Fibroblast of skin of scalp (primary cell): ENCODE data around the gene ADSS1.
A peak's percentile ranks its signal among the peaks of the same experiment; 100 is the strongest.

Experiments used
- DNase-seq: peaks from one replicate; pipeline ENCODE4 v3.0.0-alpha.2; 2013

ADSS1 gene

GRCh38 chr14:104700225-104700651 is 23.8 kb upstream of the ADSS1 start:
- no peak for DNase-seq

GRCh38 chr14:104700747-104701217 is 23.2 kb upstream of the ADSS1 start:
- no peak for DNase-seq

GRCh38 chr14:104701383-104702076 is 22.5 kb upstream of the ADSS1 start:
- DNase-seq, result no peak

GRCh38 chr14:104702106-104702505 is 21.9 kb upstream of the ADSS1 start:
- no peak for DNase-seq

DNA sequence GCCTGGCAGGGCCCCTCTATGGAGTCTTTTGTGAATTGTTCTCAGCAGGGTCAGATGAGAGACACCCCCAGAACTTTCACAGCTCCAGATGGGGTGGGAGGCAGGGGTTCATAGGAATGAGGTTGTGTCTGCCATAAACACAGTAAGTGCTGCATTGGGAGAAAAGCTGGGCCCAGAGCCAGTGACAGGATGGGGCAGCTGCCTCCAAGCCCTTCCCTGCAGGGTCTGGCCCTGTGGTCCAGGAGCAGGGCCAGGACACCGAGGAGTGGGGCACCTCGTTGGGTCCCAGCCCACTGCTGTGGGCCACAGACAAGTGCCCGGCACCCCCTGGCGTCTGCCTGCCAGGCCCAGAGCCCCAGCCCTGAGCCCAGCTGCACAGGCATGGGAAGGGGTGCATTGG is 21.4 kb upstream of the ADSS1 start:
- DNase-seq, result no peak

DNA sequence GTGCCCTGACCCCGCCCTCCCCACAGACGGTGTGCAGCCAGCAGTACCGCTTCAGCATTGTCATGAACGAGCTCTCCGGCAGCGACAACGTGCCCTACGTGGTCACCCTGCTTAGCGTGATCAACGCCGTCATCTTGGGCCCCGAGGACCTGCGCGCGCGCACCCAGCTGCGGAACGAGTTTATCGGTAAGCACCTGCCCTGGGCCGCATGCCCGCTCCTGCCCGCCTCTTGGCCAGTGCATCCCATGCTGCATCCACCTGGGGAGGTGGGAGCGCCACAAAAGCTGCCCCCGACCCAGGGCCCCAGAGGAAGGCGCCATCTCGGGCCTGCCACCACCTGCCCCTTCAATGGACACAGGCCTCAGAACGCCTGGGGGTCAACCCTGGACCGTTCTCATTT is 20.8 kb upstream of the ADSS1 start:
- no peak for DNase-seq

DNA sequence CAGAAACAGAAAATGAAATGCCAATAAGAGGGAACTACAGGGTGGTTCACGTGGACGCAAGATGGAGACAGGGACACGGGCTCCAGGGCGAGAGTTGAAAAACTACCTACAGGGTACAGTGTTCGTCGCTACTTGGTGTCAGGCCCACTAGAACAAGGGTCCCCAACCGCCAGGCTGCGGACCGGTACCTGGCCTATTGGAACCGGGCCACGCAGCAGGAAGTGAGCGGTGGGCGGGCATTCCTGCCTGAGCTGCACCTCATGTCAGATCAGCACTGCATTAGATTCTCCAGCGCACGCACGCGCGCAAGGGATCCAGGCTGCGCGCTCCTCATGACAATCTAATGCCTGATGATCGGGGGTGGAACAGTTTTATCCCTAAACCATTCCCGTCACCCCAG is 19.8 kb upstream of the ADSS1 start:
- no peak for DNase-seq

DNA sequence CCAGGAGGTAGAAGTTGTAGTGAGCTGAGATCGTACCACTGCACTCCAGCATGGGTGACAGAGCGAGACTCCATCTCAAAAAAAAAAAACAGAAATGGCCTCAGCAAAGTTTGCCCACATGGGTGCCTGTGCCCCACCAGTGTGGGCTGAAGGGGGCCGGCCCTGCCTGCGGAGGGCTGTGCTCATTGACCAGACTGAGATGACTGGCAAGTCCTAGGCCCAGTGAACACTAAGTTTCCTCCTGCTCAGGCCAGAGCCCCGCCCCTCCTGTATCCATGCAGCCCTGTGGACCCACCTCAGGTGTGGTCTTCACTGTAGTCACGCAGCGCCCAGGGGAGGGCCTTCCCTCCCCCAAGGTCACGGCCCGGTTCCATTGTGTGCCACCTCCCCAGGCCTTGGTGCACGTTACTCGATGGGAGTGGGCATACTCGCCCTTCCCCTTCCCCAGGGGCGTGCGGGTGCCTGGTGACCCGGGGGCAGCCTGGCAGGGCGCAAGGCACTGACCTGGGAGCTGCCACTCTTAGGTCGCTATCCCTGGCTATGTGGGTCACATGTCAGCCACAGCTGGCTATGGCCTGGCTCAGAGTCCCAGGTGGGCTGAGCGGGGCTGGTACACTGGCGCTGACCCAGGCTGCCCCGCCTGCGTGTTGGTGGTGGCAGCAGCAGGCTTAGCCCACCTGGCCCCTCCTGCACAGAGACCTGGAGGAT is 18.5 kb upstream of the ADSS1 start:
- DNase-seq, result no peak

DNA sequence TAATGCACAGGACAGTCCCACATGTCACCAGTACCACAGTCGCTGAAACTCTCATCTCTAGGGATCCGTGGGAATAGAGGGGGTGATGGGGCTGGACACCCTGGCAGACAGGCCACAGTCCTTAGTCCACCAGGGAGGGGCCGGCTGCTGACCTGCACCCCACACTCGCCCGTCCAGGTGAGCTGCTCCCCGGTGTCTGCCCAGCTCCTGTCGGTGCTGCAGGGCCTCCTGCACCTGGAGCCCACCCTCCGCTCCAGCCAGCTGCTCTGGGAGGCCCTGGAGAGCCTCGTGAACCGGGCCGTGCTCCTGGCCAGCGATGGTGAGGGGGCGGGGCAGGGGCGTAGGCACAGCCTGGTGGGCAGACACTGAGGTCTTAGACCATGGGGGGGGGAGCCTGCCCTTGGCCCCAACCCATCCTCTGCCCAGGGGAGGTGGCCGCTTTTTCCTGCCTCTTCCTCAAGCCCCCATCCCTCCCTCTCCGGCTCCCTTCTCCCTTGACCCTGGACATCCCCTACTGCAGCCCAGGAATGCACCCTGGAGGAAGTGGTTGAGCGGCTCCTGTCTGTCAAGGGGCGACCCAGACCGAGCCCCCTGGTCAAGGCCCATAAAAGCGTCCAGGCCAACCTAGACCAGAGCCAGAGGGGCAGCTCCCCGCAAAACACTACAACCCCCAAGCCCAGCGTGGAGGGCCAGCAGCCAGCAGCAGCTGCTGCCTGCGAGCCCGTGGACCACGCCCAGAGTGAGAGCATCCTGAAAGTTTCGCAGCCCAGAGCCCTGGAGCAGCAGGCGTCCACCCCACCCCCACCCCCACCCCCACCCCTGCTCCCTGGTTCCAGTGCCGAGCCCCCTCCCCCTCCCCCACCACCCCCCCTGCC is 17.1 kb upstream of the ADSS1 start:
- no peak for DNase-seq

- DNase-seq, result no peak
Measured at GRCh38 chr14:104707608-104708595, 16.1 kb upstream of the ADSS1 start.

DNA sequence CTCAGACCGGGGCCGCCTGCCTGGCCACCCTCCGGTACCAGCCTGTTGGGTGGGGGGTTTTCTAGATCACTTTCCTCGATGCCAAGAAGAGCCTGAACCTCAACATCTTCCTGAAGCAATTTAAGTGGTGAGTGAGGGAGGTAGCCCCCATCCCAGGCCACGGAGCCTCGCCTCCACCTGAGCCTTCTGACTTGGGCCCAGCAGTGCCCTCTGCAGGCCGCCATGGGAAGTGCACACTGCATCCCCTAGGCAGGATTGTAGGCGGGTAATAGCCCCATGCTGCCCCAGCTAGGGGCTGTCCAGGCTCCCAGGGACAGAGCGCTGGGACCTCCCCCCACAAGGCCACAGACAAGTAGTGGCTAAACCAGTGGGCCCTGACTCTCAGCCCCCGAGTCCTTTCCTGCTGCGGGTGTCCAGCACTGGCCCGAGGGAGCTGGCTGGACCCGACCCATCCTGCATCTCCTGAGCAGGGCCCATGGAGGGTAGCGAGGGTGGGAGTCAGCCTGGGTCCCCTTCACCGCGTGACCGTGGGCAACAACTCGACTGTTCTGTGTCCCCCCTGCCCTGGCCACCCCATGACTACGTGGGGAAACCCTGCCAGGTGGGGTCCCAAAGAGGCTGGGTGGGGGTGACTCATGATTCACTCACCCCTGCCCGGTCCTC is 15.3 kb upstream of the ADSS1 start:
- DNase-seq, result peak; percentile 58

- no peak for DNase-seq
Measured at GRCh38 chr14:104709387-104710039, 14.5 kb upstream of the ADSS1 start.

DNA sequence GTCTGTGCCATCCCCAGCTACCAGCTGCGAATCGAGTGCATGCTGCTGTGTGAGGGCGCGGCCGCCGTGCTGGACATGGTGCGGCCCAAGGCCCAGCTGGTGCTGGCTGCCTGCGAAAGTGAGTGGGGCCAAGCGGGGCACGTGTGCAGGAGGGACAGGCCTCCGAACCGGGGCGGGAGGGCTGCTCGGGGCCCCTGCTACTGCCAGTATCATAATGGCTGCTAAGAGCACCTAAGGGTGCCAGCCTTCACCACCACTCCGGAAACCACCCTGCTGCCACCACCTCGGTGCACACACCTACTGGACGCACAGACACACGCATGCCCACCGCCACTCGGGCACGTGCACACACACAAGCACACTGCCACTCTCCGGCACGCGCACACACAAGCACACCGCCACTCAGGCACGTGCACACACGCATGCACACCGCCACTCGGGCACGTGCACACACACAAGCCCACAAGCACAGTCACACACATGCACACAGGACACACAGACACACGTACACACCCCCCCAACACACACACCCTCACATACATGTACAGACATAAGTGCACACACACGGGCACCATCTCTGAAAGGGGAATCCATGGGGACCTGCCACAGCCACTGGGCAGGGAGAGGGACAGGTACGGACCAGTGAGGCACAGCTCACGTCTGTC is 13.8 kb upstream of the ADSS1 start:
- no peak for DNase-seq

DNA sequence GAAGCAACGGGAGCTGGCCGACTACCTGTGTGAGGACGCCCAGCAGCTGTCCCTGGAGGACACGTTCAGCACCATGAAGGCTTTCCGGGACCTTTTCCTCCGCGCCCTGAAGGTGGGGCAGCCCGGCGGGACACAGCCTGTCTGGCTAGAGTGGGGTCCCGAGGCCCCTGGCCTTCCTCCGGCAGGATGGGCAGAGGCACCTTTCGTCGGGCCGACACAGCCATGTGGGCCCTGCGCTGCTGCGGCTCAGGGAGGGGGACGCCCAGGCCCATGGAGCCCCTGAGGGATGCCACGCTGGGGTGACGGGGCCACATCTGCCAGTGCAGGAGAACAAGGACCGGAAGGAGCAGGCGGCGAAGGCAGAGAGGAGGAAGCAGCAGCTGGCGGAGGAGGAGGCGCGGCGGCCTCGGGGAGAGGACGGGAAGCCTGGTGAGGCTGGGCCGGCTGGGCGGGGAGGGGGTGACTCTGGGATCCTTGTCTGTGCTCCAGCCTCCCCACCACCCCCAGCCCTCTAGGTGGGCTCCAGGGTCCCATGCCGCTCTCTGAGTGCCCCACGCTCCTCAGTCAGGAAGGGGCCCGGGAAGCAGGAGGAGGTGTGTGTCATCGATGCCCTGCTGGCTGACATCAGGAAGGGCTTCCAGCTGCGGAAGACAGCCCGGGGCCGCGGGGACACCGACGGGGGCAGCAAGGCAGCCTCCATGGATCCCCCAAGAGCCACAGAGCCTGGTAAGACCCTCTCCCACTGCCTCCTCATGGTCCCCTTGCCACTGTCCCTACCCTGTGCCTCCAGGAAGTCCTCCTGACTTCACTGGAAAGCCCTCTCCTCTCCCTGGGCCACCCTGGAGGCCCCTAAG is 10.9 kb upstream of the ADSS1 start:
- no peak for DNase-seq

DNA sequence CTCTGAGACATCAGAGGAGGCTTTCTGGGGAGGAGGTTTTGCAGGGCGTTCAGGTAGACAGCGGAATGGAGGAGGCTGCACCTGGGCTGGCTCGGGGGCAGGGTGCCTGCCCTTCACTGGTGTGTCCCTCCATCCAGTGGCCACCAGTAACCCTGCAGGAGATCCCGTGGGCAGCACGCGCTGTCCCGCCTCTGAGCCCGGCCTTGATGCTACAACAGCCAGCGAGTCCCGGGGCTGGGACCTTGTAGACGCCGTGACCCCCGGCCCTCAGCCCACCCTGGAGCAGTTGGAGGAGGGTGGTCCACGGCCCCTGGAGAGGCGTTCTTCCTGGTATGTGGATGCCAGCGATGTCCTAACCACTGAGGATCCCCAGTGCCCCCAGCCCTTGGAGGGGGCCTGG is 10.0 kb upstream of the ADSS1 start:
- DNase-seq, result no peak

- DNase-seq, result no peak
Measured at GRCh38 chr14:104714681-104715080, 9.3 kb upstream of the ADSS1 start.

- no peak for DNase-seq
Measured at GRCh38 chr14:104715416-104715815, 8.6 kb upstream of the ADSS1 start.

GRCh38 chr14:104715871-104716270 is 8.2 kb upstream of the ADSS1 start:
- no peak for DNase-seq

GRCh38 chr14:104717137-104717536 is 6.9 kb upstream of the ADSS1 start:
- DNase-seq, result no peak
